H9 (cell line): ENCODE data around the gene MICA. TPM values are rescaled to one million over a fixed set of nuclear protein-coding genes. Genes with fewer than 3 reads are reported as not detected.

ENCODE experiments used
- DNase-seq: peaks from one replicate; pipeline ENCODE4 v3.0.0-alpha.2; 2017
- H2AFZ ChIP-seq: one replicate; pipeline ENCODE4 v1.6.1; 2013; ENCODE audit warnings: mild to moderate bottlenecking, low read length, control low read depth, moderate library complexity
- H2AK5ac ChIP-seq: 2 replicates; pipeline ENCODE4 v1.6.1; 2013; ENCODE audit warnings: low read length, control low read depth, mixed read lengths; ENCODE audit not compliant: insufficient read length
- H2BK120ac ChIP-seq: one replicate; pipeline ENCODE4 v1.6.1; 2013; ENCODE audit warnings: low read depth, mild to moderate bottlenecking, low read length, control low read depth, inconsistent platforms; ENCODE audit not compliant: poor library complexity, severe bottlenecking
- H2BK12ac ChIP-seq: 2 replicates; pipeline ENCODE4 v1.6.1; 2013; ENCODE audit warnings: low read length, control low read depth, mixed read lengths, low read depth; ENCODE audit not compliant: insufficient read length
- H2BK15ac ChIP-seq: 2 replicates; pipeline ENCODE4 v1.6.1; 2013; ENCODE audit warnings: low read depth, low read length, control low read depth
- H2BK20ac ChIP-seq: one replicate; pipeline ENCODE4 v1.6.1; 2013; ENCODE audit warnings: low read depth, mild to moderate bottlenecking, low read length, control low read depth, inconsistent platforms; ENCODE audit not compliant: poor library complexity, severe bottlenecking
- H2BK5ac ChIP-seq: 2 replicates; pipeline ENCODE4 v1.6.1; 2013; ENCODE audit warnings: low read length, control low read depth, mixed read lengths; ENCODE audit not compliant: insufficient read length
- H3K14ac ChIP-seq: 2 replicates; pipeline ENCODE4 v1.6.1; 2013; ENCODE audit warnings: low read length, control low read depth; ENCODE audit not compliant: insufficient read depth
- H3K18ac ChIP-seq: 2 replicates; pipeline ENCODE4 v1.6.1; 2013; ENCODE audit warnings: low read depth, mild to moderate bottlenecking, mixed read lengths, low read length, control low read depth; ENCODE audit not compliant: insufficient read length
- H3K23ac ChIP-seq: 2 replicates; pipeline ENCODE4 v1.6.1; 2013; ENCODE audit warnings: low read length, control low read depth, mixed read lengths, low read depth; ENCODE audit not compliant: insufficient read length
- H3K23me2 ChIP-seq: 2 replicates; pipeline ENCODE4 v1.6.1; 2013; ENCODE audit warnings: low read depth, mild to moderate bottlenecking, mixed read lengths, low read length, control low read depth; ENCODE audit not compliant: insufficient read length, poor library complexity, severe bottlenecking
- H3K27ac ChIP-seq: 2 replicates; pipeline ENCODE4 v1.5.1; 2013; ENCODE audit warnings: low read length, control low read depth, mixed read lengths, low read depth; ENCODE audit not compliant: insufficient read length
- H3K27me3 ChIP-seq: 2 replicates; pipeline ENCODE4 v1.6.1; 2013; ENCODE audit warnings: low read length, control low read depth, inconsistent platforms; ENCODE audit not compliant: insufficient read depth
- H3K4ac ChIP-seq: 2 replicates; pipeline ENCODE4 v1.6.1; 2013; ENCODE audit warnings: low read depth, mild to moderate bottlenecking, control low read depth, inconsistent platforms, low read length, moderate library complexity
- H3K4me1 ChIP-seq: 2 replicates; pipeline ENCODE4 v1.6.1; 2013; ENCODE audit warnings: low read length, control low read depth, inconsistent platforms; ENCODE audit not compliant: insufficient read depth
- H3K4me2 ChIP-seq: 2 replicates; pipeline ENCODE4 v1.6.1; 2013; ENCODE audit warnings: low read length, control low read depth, mixed read lengths; ENCODE audit not compliant: insufficient read length, insufficient read depth
- H3K56ac ChIP-seq: 2 replicates; pipeline ENCODE4 v1.6.1; 2013; ENCODE audit warnings: low read depth, mild to moderate bottlenecking, mixed read lengths, low read length, control low read depth; ENCODE audit not compliant: insufficient read length
- H3K79me1 ChIP-seq: 2 replicates; pipeline ENCODE4 v1.6.1; 2013; ENCODE audit warnings: low read depth, mild to moderate bottlenecking, moderate library complexity, low read length, control low read depth, inconsistent platforms; ENCODE audit not compliant: insufficient read depth, poor library complexity, severe bottlenecking
- H3K79me2 ChIP-seq: 2 replicates; pipeline ENCODE4 v1.6.1; 2013; ENCODE audit warnings: low read length, control low read depth, inconsistent platforms; ENCODE audit not compliant: insufficient read depth
- H3K9ac ChIP-seq: 2 replicates; pipeline ENCODE4 v1.6.1; 2013; ENCODE audit warnings: low read length, control low read depth, mixed read lengths; ENCODE audit not compliant: insufficient read length; ENCODE audit errors: extremely low read depth
- H3K9me3 ChIP-seq: one replicate; pipeline ENCODE4 v1.6.1; 2013; ENCODE audit warnings: low read depth, low read length, inconsistent platforms; ENCODE audit not compliant: control insufficient read depth
- H3T11ph ChIP-seq: one replicate; pipeline ENCODE4 v1.6.1; 2013; ENCODE audit warnings: mild to moderate bottlenecking, low read length, control low read depth, inconsistent platforms
- H4K20me1 ChIP-seq: one replicate; pipeline ENCODE4 v1.6.1; 2013; ENCODE audit not compliant: control insufficient read depth, insufficient read length, insufficient read depth
- H4K5ac ChIP-seq: 2 replicates; pipeline ENCODE4 v1.6.1; 2013; ENCODE audit warnings: low read depth, mild to moderate bottlenecking, mixed read lengths, low read length, control low read depth; ENCODE audit not compliant: insufficient read length
- H4K8ac ChIP-seq: replicated peaks from 2 replicates; pipeline ENCODE4 v1.6.1; 2013; ENCODE audit warnings: low read length, control low read depth, mixed read lengths, low read depth; ENCODE audit not compliant: insufficient read length
- H4K91ac ChIP-seq: 2 replicates; pipeline ENCODE4 v1.6.1; 2013; ENCODE audit warnings: low read depth, mild to moderate bottlenecking, moderate library complexity, mixed read lengths, low read length, control low read depth; ENCODE audit not compliant: insufficient read length
- H3K27ac Mint-ChIP-seq, 3 experiments: 2 replicates in 2 of 3; 3 replicates in 1 of 3; pipeline ENCODE4 v1.8.0; 2020 to 2021; ENCODE audit warnings: mixed read lengths in 3 of 3, mild to moderate bottlenecking in 1 of 3, moderate library complexity in 1 of 3
- H3K27me3 Mint-ChIP-seq: 2 replicates; pipeline ENCODE4 v1.8.0; 2021; ENCODE audit warnings: low read depth, mild to moderate bottlenecking, moderate library complexity, mixed read lengths
- H3K36me3 Mint-ChIP-seq, 3 experiments: 2 replicates in 2 of 3; 3 replicates in 1 of 3; pipeline ENCODE4 v1.8.0; 2020 to 2021; ENCODE audit warnings: low read depth in 3 of 3, mixed read lengths in 3 of 3; ENCODE audit not compliant: insufficient read depth in 1 of 3
- H3K4me1 Mint-ChIP-seq, 2 experiments: 2 replicates each; pipeline ENCODE4 v1.8.0; 2020; ENCODE audit warnings: mixed read lengths in 2 of 2
- H3K4me3 Mint-ChIP-seq, 2 experiments: 2 replicates in 1 of 2; 3 replicates in 1 of 2; pipeline ENCODE4 v1.8.0; 2020 to 2021; ENCODE audit warnings: mild to moderate bottlenecking in 2 of 2, mixed read lengths in 2 of 2, moderate library complexity in 1 of 2
- H3K9me3 Mint-ChIP-seq, 2 experiments: 2 replicates in 1 of 2; 3 replicates in 1 of 2; pipeline ENCODE4 v1.8.0; 2020; ENCODE audit warnings: mild to moderate bottlenecking in 2 of 2, mixed read lengths in 2 of 2, moderate library complexity in 1 of 2
- CTCF ChIP-seq: fragments of 200-600 bp; sonication (generic); conservative IDR thresholded peaks from 3 replicates; pipeline ENCODE4 v1.8.0; 2021; ENCODE audit warnings: antibody characterized with exemption, mild to moderate bottlenecking
- whole genome bisulfite sequencing: extraction: QIAGEN DNeasy Blood & Tissue Kit; methylation state at CpG from one replicate; pipeline ENCODE4 v1.1.7; 2013; ENCODE audit warnings: missing lambda C conversion rate, low lambda C conversion rate, mixed read lengths; ENCODE audit not compliant: insufficient read length; ENCODE audit errors: extremely low coverage; 5-methylcytosine and 5-hydroxymethylcytosine counted together
- total RNA-seq: library from RNA; stranded (reverse); gene quantifications from 2 replicates; pipeline ENCODE4 v1.2.1, GENCODE V29; 2021

The MICA gene
- total RNA-seq, 1 experiment from 2014 or later: 8.5 TPM

GRCh38 chr6:31450751-31451150, 47.4 kb downstream of the MICA start:
- no peak overlapping the region for H2AK5ac ChIP-seq
- no peak overlapping the region for H3K27ac ChIP-seq
- no peak overlapping the region for H2AFZ ChIP-seq
- H2BK20ac ChIP-seq: no peak overlapping the region
- H3K23me2 ChIP-seq: no peaks in the 10 kb centered on the region
- no peak overlapping the region for H3K56ac ChIP-seq
- H3K14ac ChIP-seq: no peak overlapping the region
- no peak overlapping the region for H3K4me2 ChIP-seq
- H3K79me2 ChIP-seq: no peaks in the 10 kb centered on the region
- no peaks in the 10 kb centered on the region for H4K20me1 ChIP-seq
- H3K4me1 ChIP-seq: no peaks in the 10 kb centered on the region
- peaks cover 14% of the 10 kb centered on the region for H3K27me3 Mint-ChIP-seq
- no peak overlapping the region for H4K5ac ChIP-seq
- no peak overlapping the region for H4K8ac ChIP-seq
- no peaks in the 10 kb centered on the region for H3K9me3 ChIP-seq
- no peak overlapping the region for H3K23ac ChIP-seq
- H3K27me3 ChIP-seq: no peaks in the 10 kb centered on the region
- H3K36me3 Mint-ChIP-seq: no peaks in the 10 kb centered on the region
- no peak overlapping the region for H3T11ph ChIP-seq
- H3K4me3 Mint-ChIP-seq: no peak overlapping the region
- no peak overlapping the region for H4K91ac ChIP-seq
- no peak overlapping the region for H2BK15ac ChIP-seq
- TF ChIP-seq CTCF: no peak
- no peak overlapping the region for H2BK120ac ChIP-seq
- DNase-seq: no peak
- H2BK5ac ChIP-seq: no peak overlapping the region
- H3K79me1 ChIP-seq: no peaks in the 10 kb centered on the region
- H3K18ac ChIP-seq: no peak overlapping the region
- no CpG with 5 or more reads among the region's 4 CpGs for WGBS
- no peak overlapping the region for H3K9ac ChIP-seq
- H3K4ac ChIP-seq: no peak overlapping the region
- no peak overlapping the region for H2BK12ac ChIP-seq
- H3K4me1 Mint-ChIP-seq: peaks cover 4 to 7% of the 10 kb centered on the region in 2 experiments; a peak in 2 of 4 replicates
- no peak overlapping the region for H3K27ac Mint-ChIP-seq
- H3K9me3 Mint-ChIP-seq: peaks cover 0 to 4% of the 10 kb centered on the region in 2 experiments; a peak in 3 of 5 replicates
